GM21619 (cell line): Measurements from ENCODE around the gene MT1B.
"Not testable (repeated sequence)": the region's sequence is repeated elsewhere in the genome, so short reads cannot be mapped to it uniquely, and the experiment has no call there.

Experiments
- ATAC-seq: cut with Tn5 transposase; IDR thresholded peaks from one replicate; pipeline ENCODE4 v1.9.1; 2021; ENCODE audit not compliant: unreplicated experiment

The MT1B gene

GRCh38 chr16:56618138-56618537 lies 33.5 kb upstream of the MT1B start:
- no peak for ATAC-seq

DNA sequence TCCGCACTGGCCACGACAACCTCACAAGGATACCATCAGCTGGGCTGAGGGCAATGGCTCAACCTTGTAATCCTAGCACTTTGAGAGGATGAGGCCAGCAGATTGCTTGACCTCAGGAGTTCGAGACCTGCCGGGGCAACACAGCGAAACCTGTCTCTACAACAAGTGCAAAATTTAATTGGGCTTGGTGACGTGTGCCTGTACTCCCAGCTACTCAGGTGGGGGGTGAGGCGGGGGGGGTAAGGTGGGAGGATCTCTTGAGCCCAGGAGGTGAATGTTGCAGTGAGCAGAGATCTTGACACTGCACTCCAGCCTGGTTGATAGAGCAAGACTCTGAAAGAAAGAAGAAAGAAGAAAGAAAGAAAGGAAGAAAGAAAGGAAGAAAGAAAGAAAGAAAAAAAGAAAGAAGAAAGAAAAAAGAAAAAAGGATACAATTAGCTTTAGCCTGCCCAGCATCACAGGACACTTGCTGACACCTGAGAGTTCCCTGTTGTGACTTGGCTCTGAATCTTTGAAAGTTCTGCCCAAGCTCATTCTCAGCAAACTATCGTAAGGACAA lies 31.3 kb upstream of the MT1B start:
- ATAC-seq: no peak

- not testable (repeated sequence) for ATAC-seq
These were observed 29.8 kb upstream of the MT1B start for GRCh38 chr16:56621665-56622445.

DNA sequence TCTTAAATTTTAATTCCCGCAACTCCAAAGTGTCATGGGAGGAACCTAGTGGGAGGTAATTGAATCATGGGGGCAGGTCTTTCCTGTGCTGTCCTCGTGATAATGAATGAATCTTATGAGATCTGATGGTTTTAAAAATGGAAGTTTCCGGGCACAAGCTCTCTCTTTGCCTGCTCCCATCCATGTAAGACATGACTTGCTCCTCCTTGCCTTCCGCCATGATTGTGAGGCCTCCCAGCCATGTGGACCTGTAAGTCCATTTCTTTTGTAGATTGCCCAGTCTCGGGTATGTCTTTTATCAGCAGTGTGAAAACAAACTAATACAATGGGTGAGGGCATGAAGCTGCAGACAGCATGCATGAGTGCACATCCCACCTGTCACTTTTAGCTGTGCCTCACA lies 28.5 kb upstream of the MT1B start:
- not testable (repeated sequence) for ATAC-seq

GRCh38 chr16:56623637-56624036 lies 28.0 kb upstream of the MT1B start:
- no peak for ATAC-seq

DNA sequence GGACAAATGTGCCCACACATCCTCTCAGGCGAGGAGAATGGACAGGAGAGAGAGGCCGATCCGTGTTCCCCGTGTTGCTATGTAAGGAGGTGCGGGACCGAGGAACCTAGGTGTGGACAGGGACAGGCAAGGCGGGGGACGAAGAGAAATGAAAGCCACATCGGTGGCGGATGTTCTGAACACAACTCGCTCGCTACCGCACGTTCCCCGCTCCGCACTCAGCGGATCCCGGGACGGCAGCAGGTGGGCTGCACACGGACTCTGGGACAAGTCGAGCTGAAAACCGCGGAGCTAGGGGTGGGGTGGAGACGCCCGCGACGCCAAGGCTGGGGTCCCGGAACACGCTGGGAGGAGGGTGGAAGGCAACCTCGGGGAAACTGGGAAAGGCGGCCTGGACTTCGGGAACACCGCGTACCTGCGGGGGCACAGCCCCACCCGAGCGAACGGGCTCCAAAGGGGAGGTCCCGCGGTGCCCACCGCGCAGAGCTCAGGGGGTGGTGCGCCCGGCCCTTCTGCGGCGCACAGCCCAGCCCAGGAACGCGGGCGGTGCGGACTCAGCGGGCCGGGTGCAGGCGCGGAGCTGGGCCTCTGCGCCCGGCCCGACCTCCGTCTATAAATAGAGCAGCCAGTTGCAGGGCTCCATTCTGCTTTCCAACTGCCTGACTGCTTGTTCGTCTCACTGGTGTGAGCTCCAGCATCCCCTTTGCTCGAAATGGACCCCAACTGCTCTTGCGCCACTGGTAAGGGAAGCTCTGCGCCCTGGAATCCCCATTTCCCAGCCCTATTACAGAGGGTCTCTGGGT lies 26.3 kb upstream of the MT1B start, which contains the start of gene MT1E:
Gene MT1E (plus strand): TSS at position 642 of the 803 bp plus-strand sequence. CDS start 71 bp downstream, at position 713.
- peak; percentile 49 for ATAC-seq

DNA sequence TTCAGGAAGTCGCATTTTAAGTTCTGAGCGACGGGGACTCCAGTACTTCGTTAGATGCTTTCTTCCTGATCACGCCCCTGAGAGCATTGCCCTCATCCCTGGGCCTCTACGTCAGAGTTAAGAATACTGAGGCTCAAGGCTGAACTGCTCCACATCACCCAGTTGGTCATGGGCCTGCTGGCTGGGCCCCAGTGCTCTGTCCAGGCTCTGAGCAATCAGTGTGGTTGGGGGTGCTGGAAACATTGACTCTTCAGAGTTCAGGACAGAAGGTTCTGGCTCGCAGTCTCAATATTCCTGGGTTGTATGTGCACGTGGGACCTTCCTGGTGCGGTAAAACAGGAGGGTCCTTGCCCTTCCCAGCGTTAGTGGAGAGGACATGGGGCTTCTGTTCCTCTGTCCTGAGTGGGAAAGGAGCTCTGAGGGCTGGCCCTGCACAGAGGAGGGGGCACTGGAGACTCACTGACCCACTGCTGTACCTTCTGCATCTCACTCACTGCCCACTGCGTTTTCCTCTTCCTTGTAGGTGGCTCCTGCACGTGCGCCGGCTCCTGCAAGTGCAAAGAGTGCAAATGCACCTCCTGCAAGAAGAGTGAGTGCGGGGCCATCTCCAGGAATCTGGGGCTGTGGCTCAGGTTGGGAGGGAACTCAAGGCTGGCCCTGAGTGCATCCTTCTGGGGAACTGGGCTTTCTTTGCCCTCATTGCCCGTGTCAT lies 25.6 kb upstream of the MT1B start:
- no peak for ATAC-seq

- no peak for ATAC-seq
These were observed 25.0 kb upstream of the MT1B start for GRCh38 chr16:56626685-56627084.

DNA sequence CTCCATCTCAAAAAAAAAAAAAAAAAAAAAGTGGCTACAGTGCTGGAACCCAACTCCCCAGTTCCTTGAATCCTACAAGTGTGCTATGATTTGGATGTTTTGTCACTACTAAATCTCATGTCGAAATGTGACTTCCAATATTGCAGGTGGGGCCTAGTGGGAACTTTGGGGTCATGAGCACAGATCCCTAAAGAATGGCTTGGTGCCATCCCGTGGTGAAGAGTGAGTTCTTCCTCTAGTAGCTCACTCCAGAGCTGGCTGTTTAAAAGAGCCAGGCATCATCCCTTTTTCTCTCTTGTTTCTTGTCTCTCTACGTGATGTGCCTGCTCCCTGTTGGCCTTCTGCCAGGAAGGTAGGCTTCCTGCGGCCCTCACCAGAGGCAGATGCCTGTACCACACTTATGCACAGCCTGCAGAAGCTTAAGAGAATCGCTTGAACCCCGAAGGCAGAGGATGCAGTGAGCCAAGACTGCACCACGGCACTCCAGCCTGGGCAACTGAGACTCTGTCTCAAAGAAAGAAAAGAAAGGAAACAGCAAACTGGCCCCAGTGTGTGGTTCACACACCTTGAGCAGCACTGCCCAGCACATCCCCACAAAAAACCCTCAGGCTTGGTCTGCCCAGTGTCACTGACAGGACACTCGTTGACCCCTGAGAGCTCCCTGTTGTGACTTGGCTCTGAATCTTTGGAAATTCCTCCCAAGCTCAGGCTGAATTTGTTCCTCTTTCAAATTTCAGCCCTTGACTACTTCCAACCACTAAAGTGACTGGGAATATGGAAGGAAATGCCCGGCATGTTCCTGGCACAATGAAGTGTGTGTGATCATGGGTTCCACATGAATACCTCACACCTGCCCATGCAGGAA lies 23.0 kb upstream of the MT1B start:
- ATAC-seq: no peak

GRCh38 chr16:56629531-56629930 lies 22.2 kb upstream of the MT1B start:
- ATAC-seq: no peak

GRCh38 chr16:56630134-56630533 lies 21.6 kb upstream of the MT1B start:
- peak; percentile 80 for ATAC-seq

- no peak for ATAC-seq
These were observed 20.5 kb upstream of the MT1B start for GRCh38 chr16:56631197-56631596.

DNA sequence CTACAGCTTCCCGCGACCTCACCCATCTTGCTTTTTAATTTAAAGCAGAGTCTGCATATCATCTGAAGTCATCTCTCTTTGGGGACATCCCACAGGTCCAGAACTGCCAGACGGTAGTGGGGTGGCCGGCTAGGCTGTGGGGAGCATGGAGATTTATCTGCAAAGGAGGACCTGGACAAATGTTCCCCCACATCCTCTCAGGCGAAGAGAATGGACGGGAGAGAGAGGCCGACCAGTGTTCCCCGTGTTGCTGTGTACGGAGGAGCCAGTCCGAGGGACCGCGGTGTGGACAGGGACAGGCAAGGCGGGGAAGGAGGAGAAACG lies 19.9 kb upstream of the MT1B start:
- no peak for ATAC-seq

DNA sequence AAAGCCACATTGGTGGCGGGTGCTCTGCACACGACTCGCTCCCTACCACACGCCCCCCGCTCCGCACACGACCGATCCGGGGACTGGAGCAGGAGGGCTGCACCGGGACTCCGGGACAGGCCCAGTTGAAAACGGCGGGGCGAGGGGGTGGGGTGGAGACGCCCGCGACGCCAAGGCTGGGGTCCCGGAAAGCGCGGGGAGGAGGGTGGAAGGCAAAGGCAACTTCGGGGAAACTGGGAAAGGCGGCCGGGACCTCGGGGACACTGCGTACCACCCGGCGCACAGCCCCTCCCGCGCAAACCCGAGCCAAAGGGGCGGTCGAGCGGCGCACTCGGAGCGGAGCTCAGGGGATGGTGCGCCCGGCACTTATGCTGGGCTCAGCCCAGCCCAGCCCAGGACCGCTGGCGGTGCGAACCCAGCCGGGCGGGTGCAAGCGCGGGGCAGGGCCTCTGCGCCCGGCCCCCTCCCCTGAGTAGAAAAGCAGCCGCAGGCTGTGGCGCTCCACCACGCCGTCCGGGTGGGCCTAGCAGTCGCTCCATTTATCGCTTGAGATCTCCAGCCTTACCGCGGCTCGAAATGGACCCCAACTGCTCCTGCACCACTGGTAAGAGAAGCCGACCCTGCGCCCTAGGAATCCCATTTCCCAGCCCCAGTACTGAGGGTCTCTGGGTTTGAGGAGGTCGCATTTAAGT lies 19.4 kb upstream of the MT1B start, which contains the start of gene MT1M:
Gene MT1M (plus strand): TSS at position 504 of the 692 bp plus-strand sequence. CDS start 73 bp downstream, at position 577.
- no peak for ATAC-seq

GRCh38 chr16:56632848-56633365 lies 18.8 kb upstream of the MT1B start:
- no peak for ATAC-seq

- ATAC-seq: no peak
These were observed 18.2 kb upstream of the MT1B start for GRCh38 chr16:56633535-56633934.

DNA sequence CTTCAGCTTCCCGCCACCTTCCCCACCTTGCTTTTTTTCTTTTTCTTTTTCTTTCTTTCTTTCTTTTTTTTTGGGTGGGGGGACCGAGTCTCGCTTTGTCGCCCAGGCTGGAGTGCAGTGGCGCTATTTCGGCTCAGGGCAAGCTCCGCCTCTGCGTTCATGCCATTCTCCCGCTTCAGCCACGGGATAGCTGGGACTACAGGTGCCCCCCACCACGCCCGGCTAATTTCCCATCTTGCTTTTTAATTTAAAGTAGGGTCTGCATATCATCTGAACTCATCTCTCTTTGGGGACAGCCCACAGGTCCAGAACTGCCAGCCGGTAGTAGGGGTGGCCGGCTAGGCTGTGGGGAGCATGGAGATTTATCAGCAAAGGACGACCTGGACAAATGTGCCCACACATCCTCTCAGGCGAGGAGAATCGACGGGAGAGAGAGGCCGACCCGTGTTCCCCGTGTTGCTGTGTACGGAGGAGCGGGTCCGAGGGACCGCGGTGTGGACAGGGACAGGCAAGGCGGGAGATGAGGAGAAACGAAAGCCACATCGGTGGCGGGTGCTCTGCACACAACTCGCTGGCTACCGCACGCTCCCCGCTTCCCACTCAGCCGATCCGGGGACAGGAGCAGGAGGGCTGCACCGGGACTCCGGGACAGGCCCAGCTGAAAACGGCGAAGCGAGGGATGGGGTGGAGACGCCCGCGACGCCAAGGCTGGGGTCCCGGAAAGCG lies 16.8 kb upstream of the MT1B start:
- ATAC-seq: no peak

DNA sequence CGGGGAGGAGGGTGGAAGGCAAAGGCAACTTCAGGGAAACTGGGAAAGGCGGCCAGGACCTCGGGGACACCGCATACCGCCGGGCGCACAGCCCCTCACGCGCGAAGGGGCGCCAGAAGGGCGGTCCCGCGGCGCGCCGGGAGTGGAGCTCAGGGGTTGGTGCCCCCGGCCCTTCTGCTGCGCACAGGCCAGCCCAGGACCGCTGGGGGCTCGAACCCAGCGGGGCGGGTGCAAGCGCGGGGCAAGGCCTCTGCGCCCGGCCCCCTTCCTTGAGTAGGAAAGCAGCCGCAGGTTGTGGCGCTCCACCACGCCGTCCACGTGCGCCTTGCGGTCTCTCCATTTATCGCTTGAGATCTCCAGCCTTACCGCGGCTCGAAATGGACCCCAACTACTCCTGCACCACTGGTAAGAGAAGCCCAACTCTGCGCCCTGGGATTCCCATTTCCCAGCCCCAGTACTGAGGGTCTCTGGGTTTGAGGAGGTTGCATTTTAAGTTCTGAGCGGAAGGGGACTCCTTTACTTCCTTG lies 16.2 kb upstream of the MT1B start:
- ATAC-seq: no peak
